HepG2 (cell line): Measurements from ENCODE around the gene OR2J1. TPM values are rescaled to one million over a fixed set of nuclear protein-coding genes. Genes with fewer than 3 reads are reported as not detected.
A peak's percentile ranks its signal among the peaks of the same experiment; 100 is the strongest.

ENCODE experiments used
- ATAC-seq: fragments of 200-7000 bp; cut with Tn5 transposase; 3 replicates; pipeline ENCODE4 v1.9.1; 2020; ENCODE audit warnings: mild to moderate bottlenecking, moderate library complexity
- BruUV-seq: library from RNA; stranded (reverse); fragments of 400-500 nt; replicated peaks from 2 replicates; lab custom pipeline; 2021; lab: Mats Ljungman, UMichigan
- CTCF ChIA-PET: fragments of 300-600 bp; formaldehyde crosslinking; extraction: SDS; loops from one replicate; lab custom pipeline; 2021; ENCODE audit warnings: low total read pairs, inconsistent platforms, low intra/inter-chr PET ratio; lab: Yijun Ruan, JAX
- POLR2A ChIA-PET: fragments of 350-600 bp; sonication (Branson Sonifier 250); formaldehyde crosslinking; loops from one replicate; lab custom pipeline; 2020; ENCODE audit warnings: antibody characterized with exemption, inconsistent platforms; lab: Yijun Ruan, JAX
- DNase-seq: peaks from one replicate; pipeline ENCODE4 v3.0.0-alpha.2; 2015; ENCODE audit warnings: low spot score
- FAIRE-seq: peaks from 3 replicates; lab custom pipeline; 2011; peaks lifted over from hg19 to GRCh38; lab: Jason Lieb, UNC
- H2AFZ ChIP-seq: one replicate; pipeline ENCODE4 v1.6.1; 2011; ENCODE audit warnings: low read length, inconsistent platforms
- H3K27ac ChIP-seq: fragments of 300-600 bp; 3 replicates; pipeline ENCODE4 v1.8.0; 2011; ENCODE audit warnings: mixed run types, mild to moderate bottlenecking, mixed read lengths, low read length, inconsistent platforms; ENCODE audit not compliant: insufficient read depth; ENCODE audit errors: extremely low read length
- H3K27me3 ChIP-seq, 2 experiments: fragments of 200-600 bp in 1 of 2; 2 replicates in 1 of 2; 3 replicates in 1 of 2; pipeline versions ENCODE4 v1.6.0 to v1.8.0; 2011; ENCODE audit warnings: low read length in 2 of 2, mild to moderate bottlenecking in 2 of 2, moderate library complexity in 2 of 2, inconsistent platforms in 1 of 2; ENCODE audit not compliant: insufficient read depth in 2 of 2, control insufficient read depth in 1 of 2
- H3K36me3 ChIP-seq, 2 experiments: fragments of 200-600 bp in 1 of 2; replicated peaks in 1 of 2; 2 replicates in 1 of 2; 3 replicates in 1 of 2; pipeline versions ENCODE4 v1.5.1 to v1.8.0; 2011; ENCODE audit warnings: low read length in 2 of 2, inconsistent platforms in 1 of 2; ENCODE audit not compliant: insufficient read depth in 2 of 2, control insufficient read depth in 1 of 2
- H3K4me1 ChIP-seq: 2 replicates; pipeline ENCODE4 v1.5.1; 2012; ENCODE audit warnings: low read length, inconsistent platforms; ENCODE audit not compliant: insufficient read depth
- H3K4me2 ChIP-seq: 2 replicates; pipeline ENCODE4 v1.6.0; 2011; ENCODE audit warnings: low read depth, low read length, inconsistent platforms
- H3K4me3 ChIP-seq, 3 experiments: fragments of 200-600 bp in 1 of 3; sonication (generic), shearing (Covaris generic) in 1 of 3; replicated peaks in 1 of 3; 2 replicates each; pipeline ENCODE4 v1.5.1; 2011 to 2016; ENCODE audit warnings: low read length in 3 of 3, inconsistent platforms in 2 of 3, low read depth in 2 of 3, mild to moderate bottlenecking in 2 of 3, control low read depth in 1 of 3, mixed read lengths in 1 of 3; ENCODE audit not compliant: insufficient read depth in 1 of 3
- H3K79me2 ChIP-seq: one replicate; pipeline ENCODE4 v1.6.1; 2011; ENCODE audit warnings: low read length, inconsistent platforms; ENCODE audit not compliant: insufficient read depth
- H3K9ac ChIP-seq: 2 replicates; pipeline ENCODE4 v1.6.0; 2011; ENCODE audit warnings: mild to moderate bottlenecking, low read depth, low read length, inconsistent platforms; ENCODE audit not compliant: insufficient read depth
- H3K9me3 ChIP-seq: 2 replicates; pipeline ENCODE4 v1.5.1; 2012; ENCODE audit warnings: mild to moderate bottlenecking, low read length
- H4K20me1 ChIP-seq: 2 replicates; pipeline ENCODE4 v1.6.0; 2011; ENCODE audit warnings: inconsistent platforms, mild to moderate bottlenecking, low read length, moderate library complexity; ENCODE audit not compliant: insufficient read depth
- AKAP8 ChIP-seq: sonication (generic); formaldehyde crosslinking; IDR thresholded peaks from 2 replicates; pipeline ENCODE4 v1.5.1; 2020; ENCODE audit warnings: mild to moderate bottlenecking, missing genetic modification reagents
- EEA1 ChIP-seq: sonication (generic); formaldehyde crosslinking; IDR thresholded peaks from 2 replicates; pipeline ENCODE4 v1.5.1; 2020; ENCODE audit warnings: mild to moderate bottlenecking, missing genetic modification reagents, borderline replicate concordance
- FOXK2 ChIP-seq: fragments of 450-650 bp; IDR thresholded peaks from 2 replicates; pipeline ENCODE4 v1.6.1; 2016
- HDAC2 ChIP-seq: sonication (generic); formaldehyde crosslinking; IDR thresholded peaks from 2 replicates; pipeline ENCODE4 v1.4.0; 2020; ENCODE audit warnings: missing genetic modification reagents
- KLF16 ChIP-seq, 2 experiments: sonication (generic) in 1 of 2; formaldehyde crosslinking in 1 of 2; IDR thresholded peaks; 2 replicates each; pipeline versions ENCODE4 v1.6.1 to v1.8.0; 2016 to 2023; ENCODE audit warnings: missing genetic modification reagents in 2 of 2, missing compliant biosample characterization in 1 of 2
- NKX3-1 ChIP-seq: sonication (generic); formaldehyde crosslinking; IDR thresholded peaks from 2 replicates; pipeline ENCODE4 v1.5.0; 2020; ENCODE audit warnings: missing genetic modification reagents
- RAD51 ChIP-seq: fragments of 450-650 bp; IDR thresholded peaks from 2 replicates; pipeline ENCODE4 v1.6.1; 2016; ENCODE audit warnings: borderline replicate concordance
- TBP ChIP-seq: sonication (generic); formaldehyde crosslinking; IDR thresholded peaks from 2 replicates; pipeline ENCODE4 v1.5.0; 2020; ENCODE audit warnings: missing genetic modification reagents
- ZNF383 ChIP-seq: sonication (generic); formaldehyde crosslinking; IDR thresholded peaks from 2 replicates; pipeline ENCODE4 v1.4.0; 2020; ENCODE audit warnings: missing genetic modification reagents, mild to moderate bottlenecking, borderline replicate concordance
- ZNF460 ChIP-seq: sonication (generic); formaldehyde crosslinking; IDR thresholded peaks from 2 replicates; pipeline ENCODE4 v1.5.1; 2020; ENCODE audit warnings: missing genetic modification reagents, mild to moderate bottlenecking, borderline replicate concordance
- ZNF512 ChIP-seq: sonication (generic); formaldehyde crosslinking; IDR thresholded peaks from 2 replicates; pipeline ENCODE4 v1.4.0; 2020; ENCODE audit warnings: mild to moderate bottlenecking, missing genetic modification reagents
- ZNF569 ChIP-seq: sonication (generic); formaldehyde crosslinking; IDR thresholded peaks from 2 replicates; pipeline ENCODE4 v1.5.0; 2020; ENCODE audit warnings: mild to moderate bottlenecking, missing genetic modification reagents, moderate library complexity, borderline replicate concordance
- ZSCAN29 ChIP-seq: sonication (generic); formaldehyde crosslinking; conservative IDR thresholded peaks from 2 replicates; pipeline ENCODE4 v1.4.0; 2020; ENCODE audit warnings: mild to moderate bottlenecking, missing genetic modification reagents
- WGBS: methylation state at CpG from one replicate; pipeline ENCODE4 v1.1.6; 2017; ENCODE audit warnings: low lambda C conversion rate; 5-methylcytosine and 5-hydroxymethylcytosine counted together
- in situ Hi-C: cut with HindIII; loops from 2 replicates; pipeline ENCODE4 v1.10.0; 2017; ENCODE audit warnings: low pct_unique_long_range_greater_than_20kb; ENCODE audit not compliant: extremely low pct_ligation_motif_present
- intact Hi-C: fragments of 100-400 bp; cut with micrococcal nuclease; formaldehyde crosslinking; loops from one replicate; pipeline ENCODE4 v1.10.0; 2022; ENCODE audit not compliant: unreplicated experiment
- polyA plus RNA-seq, 8 experiments: library from polyadenylated mRNA; depleted of rRNA in 3 of 8; stranded (reverse) in 7 of 8; unstranded in 1 of 8; fragments of >200 nt; fragmentation: Illumina TruSeq in 4 of 8; extraction: Trizol in 4 of 8; gene quantifications; 2 replicates each; pipeline versions ENCODE4 v1.2.1 to v1.2.3, GENCODE V29; 2011 to 2016; ENCODE audit warnings: low read depth in 4 of 8, missing spikeins in 1 of 8, mixed read lengths in 1 of 8; ENCODE audit not compliant: insufficient read depth in 1 of 8
- total RNA-seq, 5 experiments: library from RNA; depleted of rRNA; stranded (reverse); fragments of >200 nt; fragmentation: Illumina TruSeq; extraction: Trizol; gene quantifications; 2 replicates each; pipeline ENCODE4 v1.2.3, GENCODE V29; 2016; ENCODE audit warnings: low read depth in 1 of 5
- TF ChIP-seq, protein P1 (sequence below): sonication (generic); formaldehyde crosslinking; IDR thresholded peaks from 2 replicates; pipeline ENCODE4 v1.8.1; 2023; ENCODE audit warnings: missing genetic modification reagents, inconsistent platforms, borderline replicate concordance
- TF ChIP-seq, protein P2 (sequence below): sonication (generic); formaldehyde crosslinking; IDR thresholded peaks from 2 replicates; pipeline ENCODE4 v1.8.1; 2023; ENCODE audit warnings: mild to moderate bottlenecking, moderate library complexity, missing genetic modification reagents

The OR2J1 gene
- total and polyA plus RNA-seq, 2 of the 13 experiments (the other 11 are each of a cell fraction or from before 2014, with no cell fraction given): 0.07 TPM; not detected in 1

DNA sequence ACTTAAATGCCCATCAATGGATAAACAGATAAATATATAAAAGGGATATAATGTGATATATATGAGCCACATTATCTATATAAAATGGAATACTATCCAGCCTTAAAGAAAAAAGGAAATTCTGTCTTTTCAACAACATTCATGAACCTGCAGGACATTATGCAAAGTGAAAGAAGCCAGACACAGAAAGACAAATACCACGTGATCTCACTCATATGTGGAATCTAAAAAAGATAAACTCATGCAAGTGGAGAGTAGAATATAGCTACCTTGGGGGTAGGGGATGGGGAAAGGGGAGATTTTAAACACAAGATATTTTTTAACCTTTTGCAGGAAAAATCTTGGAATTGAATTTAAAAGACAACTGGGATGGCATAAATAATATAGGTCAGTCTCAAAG is 1.5 kb upstream of the OR2J1 start:
- Histone ChIP-seq H3K27me3 (no peaks in the 10 kb centered on the region; a peak in 1 of 5 replicates), H3K9ac (no peak overlapping the region), H3K36me3 (no peaks in the 10 kb centered on the region), H2AFZ (no peak overlapping the region), H4K20me1 (no peaks in the 10 kb centered on the region), H3K9me3 (no peaks in the 10 kb centered on the region), H3K4me1 (no peaks in the 10 kb centered on the region), H3K27ac (no peak overlapping the region), H3K4me2 (no peak overlapping the region), H3K79me2 (no peaks in the 10 kb centered on the region), H3K4me3 (no peak overlapping the region)
- DNase-seq (no peak), FAIRE-seq (no peak), ATAC-seq (no peak)
- in situ Hi-C loops: no loop called here
- no peak for TF ChIP-seq ZNF512 (CRISPR knock-in tag)
- no peak for TF ChIP-seq NKX3-1 (CRISPR knock-in tag)
- TF ChIP-seq RAD51: peak; percentile 9; the same call in 1 of the 2 replicates
- no peak for TF ChIP-seq AKAP8 (CRISPR knock-in tag)
- 2% methylated on average over 1 of the region's 1 CpG for WGBS
- ChIA-PET POLR2A (no interaction called here), CTCF (no interaction called here)
- BruUV-seq: no TSS peak
- intact Hi-C loops: no loop called here

DNA sequence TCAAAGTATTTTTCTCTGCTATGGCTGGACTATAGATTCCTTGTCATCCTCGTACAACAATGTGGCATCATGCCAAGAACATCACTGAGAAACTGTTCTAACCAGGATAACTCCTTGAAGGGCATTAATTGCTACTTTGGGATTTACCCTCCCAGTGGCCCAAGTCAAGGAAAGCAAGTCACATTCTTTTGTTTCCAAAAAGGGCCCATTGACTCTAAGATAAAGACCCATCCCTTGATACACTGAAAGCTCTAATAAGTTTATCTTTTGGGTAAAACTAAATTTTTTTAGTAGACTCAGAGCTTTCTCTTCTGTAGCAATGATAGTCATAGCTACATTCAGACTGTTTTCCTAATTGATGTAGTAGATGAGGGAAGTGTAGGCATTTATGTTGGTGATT is 8.5 kb downstream of the OR2J1 start, which contains the start of gene OR2J3:
Gene OR2J3 (plus strand): TSS at position 301 of the 400 bp plus-strand sequence. CDS start 3,833 bp downstream, outside the sequence.
- Histone ChIP-seq H3K9ac (no peak within 1 kb of the TSS), H3K4me3 (no peak within 1 kb of the TSS), H3K4me2 (no peak within 1 kb of the TSS), H2AFZ (no peak within 1 kb of the TSS), H3K4me1 (no peaks in the 10 kb centered on the region), H4K20me1 (no peaks in the 10 kb centered on the region), H3K36me3 (no peaks in the 10 kb centered on the region), H3K9me3 (no peaks in the 10 kb centered on the region), H3K79me2 (no peaks in the 10 kb centered on the region), H3K27me3 (no peaks in the 10 kb centered on the region), H3K27ac (no peak within 1 kb of the TSS)
- DNase-seq: no peak
- ATAC-seq: no peak
- intact Hi-C loops: no loop called here
- in situ Hi-C loops: no loop called here
- 0% methylated on average over 1 of the region's 1 CpG for WGBS
- CTCF ChIA-PET: no interaction called here
- POLR2A ChIA-PET: no interaction called here
- FAIRE-seq: no peak
- BruUV-seq: no TSS peak
- TF ChIP-seq EEA1 (CRISPR knock-in tag): no peak
- no peak for TF ChIP-seq ZSCAN29 (CRISPR knock-in tag)
- TF ChIP-seq TBP (CRISPR knock-in tag): no peak
- no peak for TF ChIP-seq HDAC2 (CRISPR knock-in tag)
- no peak for TF ChIP-seq ZNF569
- TF ChIP-seq, protein P1, sequence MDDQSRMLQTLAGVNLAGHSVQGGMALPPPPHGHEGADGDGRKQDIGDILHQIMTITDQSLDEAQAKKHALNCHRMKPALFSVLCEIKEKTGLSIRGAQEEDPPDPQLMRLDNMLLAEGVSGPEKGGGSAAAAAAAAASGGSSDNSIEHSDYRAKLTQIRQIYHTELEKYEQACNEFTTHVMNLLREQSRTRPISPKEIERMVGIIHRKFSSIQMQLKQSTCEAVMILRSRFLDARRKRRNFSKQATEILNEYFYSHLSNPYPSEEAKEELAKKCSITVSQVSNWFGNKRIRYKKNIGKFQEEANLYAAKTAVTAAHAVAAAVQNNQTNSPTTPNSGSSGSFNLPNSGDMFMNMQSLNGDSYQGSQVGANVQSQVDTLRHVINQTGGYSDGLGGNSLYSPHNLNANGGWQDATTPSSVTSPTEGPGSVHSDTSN (CRISPR knock-in tag): no peak
- TF ChIP-seq, protein P2, sequence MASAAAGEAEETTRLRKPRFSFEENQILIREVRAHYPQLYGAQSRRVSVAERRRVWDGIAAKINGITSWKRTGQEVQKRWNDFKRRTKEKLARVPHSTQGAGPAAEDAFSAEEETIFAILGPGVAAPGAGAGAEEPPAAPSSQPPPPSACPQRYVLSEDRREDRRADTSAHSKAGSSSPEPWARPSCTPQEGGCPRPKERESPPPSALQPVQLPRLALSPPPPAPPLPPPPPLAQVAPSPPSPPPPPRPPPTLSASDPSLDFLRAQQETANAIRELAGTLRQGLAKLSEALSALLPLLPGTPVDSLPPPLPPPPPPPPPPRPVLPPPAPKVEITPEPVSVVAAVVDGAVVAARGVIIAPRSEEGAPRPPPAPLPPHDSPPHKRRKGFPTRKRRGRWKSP: no peak
- TF ChIP-seq ZNF383 (CRISPR knock-in tag): no peak
- TF ChIP-seq FOXK2: no peak
- TF ChIP-seq ZNF460 (CRISPR knock-in tag): no peak
- TF ChIP-seq KLF16 (CRISPR knock-in tag; IDR thresholded peaks at IDR 0.05): no peak
